Superior temporal gyrus (tissue), 1 donor: ENCODE measurements around the gene GRAMD2B.
"Not testable (repeated sequence)": the region's sequence is repeated elsewhere in the genome, so short reads cannot be mapped to it uniquely, and the experiment has no call there.

Source experiments
- DNase-seq: peaks from one replicate; pipeline ENCODE4 v3.0.0-alpha.2; 2016; ENCODE audit errors: extremely low spot score

GRAMD2B gene

GRCh38 chr5:126449751-126450271 lies 26.6 kb downstream of the GRAMD2B start:
- DNase-seq: no peak

- DNase-seq: no peak
Measured at GRCh38 chr5:126450346-126450745, 27.1 kb downstream of the GRAMD2B start.

- no peak for DNase-seq
Measured at GRCh38 chr5:126450907-126451306, 27.7 kb downstream of the GRAMD2B start.

GRCh38 chr5:126452477-126452876 lies 29.3 kb downstream of the GRAMD2B start:
- DNase-seq: no peak

- peak; percentile 96 for DNase-seq
Measured at GRCh38 chr5:126454081-126454480, 30.9 kb downstream of the GRAMD2B start.

GRCh38 chr5:126454535-126454934 lies 31.3 kb downstream of the GRAMD2B start:
- no peak for DNase-seq

GRCh38 chr5:126455264-126455663 lies 32.1 kb downstream of the GRAMD2B start:
- DNase-seq: no peak

- no peak for DNase-seq
Measured at GRCh38 chr5:126455728-126456127, 32.5 kb downstream of the GRAMD2B start.

GRCh38 chr5:126456217-126456820 lies 33.1 kb downstream of the GRAMD2B start:
- no peak for DNase-seq

- DNase-seq: no peak
Measured at GRCh38 chr5:126460459-126460858, 37.2 kb downstream of the GRAMD2B start.

- DNase-seq: no peak
Measured at GRCh38 chr5:126460977-126461376, 37.8 kb downstream of the GRAMD2B start.

GRCh38 chr5:126461838-126462237 lies 38.6 kb downstream of the GRAMD2B start:
- no peak for DNase-seq

- DNase-seq: no peak
Measured at GRCh38 chr5:126462239-126463014, 39.2 kb downstream of the GRAMD2B start.

GRCh38 chr5:126464016-126464415 lies 40.8 kb downstream of the GRAMD2B start:
- DNase-seq: no peak

GRCh38 chr5:126464959-126465358 lies 41.8 kb downstream of the GRAMD2B start:
- no peak for DNase-seq

- DNase-seq: no peak
Measured at GRCh38 chr5:126468091-126468490, 44.9 kb downstream of the GRAMD2B start.

- no peak for DNase-seq
Measured at GRCh38 chr5:126469536-126470316, 46.5 kb downstream of the GRAMD2B start.

- not testable (repeated sequence) for DNase-seq
Measured at GRCh38 chr5:126470529-126470928, 47.3 kb downstream of the GRAMD2B start.

- DNase-seq: no peak
Measured at GRCh38 chr5:126471247-126471646, 48.0 kb downstream of the GRAMD2B start.

- DNase-seq: no peak
Measured at GRCh38 chr5:126471875-126472537, 48.8 kb downstream of the GRAMD2B start.

GRCh38 chr5:126472538-126472889 lies 49.3 kb downstream of the GRAMD2B start:
- DNase-seq: no peak
